ENCODE results near the gene PTGS2.
A peak's percentile ranks its signal among the peaks of the same experiment; 100 is the strongest.

The PTGS2 gene

DNA sequence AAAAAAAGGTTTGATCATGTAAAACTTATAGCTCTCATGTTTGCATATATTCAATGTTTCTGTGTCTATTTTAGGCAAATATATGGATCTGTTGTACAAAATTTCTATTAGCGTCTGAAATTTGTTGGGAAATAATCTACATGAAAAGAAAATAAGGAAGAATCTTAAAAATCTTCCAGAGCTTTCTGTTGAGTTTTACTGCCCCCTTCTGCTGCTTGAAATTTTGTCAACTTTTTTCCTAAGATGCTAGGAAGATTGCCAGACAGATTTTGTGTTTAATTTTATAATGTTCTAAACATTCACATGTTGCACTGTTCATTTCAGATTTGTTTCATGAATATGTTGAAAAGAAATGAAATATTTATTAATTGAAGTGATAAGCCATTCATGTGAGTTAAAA lies 2.5 kb upstream of the PTGS2 start:
- peak overlapping the region; percentile 54; the same call in 1 of the 2 replicates for H3K4me3 ChIP-seq (replicated peaks; ENCODE audit: low read depth, low read length)
- TF ChIP-seq CTCF (IDR thresholded peaks at IDR 0.05; ENCODE audit: low read depth, low read length, missing control alignments): peak; percentile 12
- no peak for DNase-seq (ENCODE audit: extremely low read depth, low read depth)

- H3K4me3 ChIP-seq (replicated peaks; ENCODE audit: low read depth, low read length): peak overlapping the region; percentile 54
Observed at GRCh38 chr1:186681801-186682200, 1.6 kb upstream of the PTGS2 start.

GRCh38 chr1:186681121-186681520 lies 898 bp upstream of the PTGS2 start:
- no peak for TF ChIP-seq CTCF (IDR thresholded peaks at IDR 0.05; ENCODE audit: low read depth, low read length, missing control alignments)
- DNase-seq (ENCODE audit: extremely low read depth, low read depth): no peak
- H3K4me3 ChIP-seq (replicated peaks; ENCODE audit: low read depth, low read length): peak overlapping the region; percentile 54

More at GRCh38 chr1:186681801-186682200, 1.6 kb upstream of the PTGS2 start:
- no peak for TF ChIP-seq CTCF (IDR thresholded peaks at IDR 0.05; ENCODE audit: low read depth, low read length, missing control alignments)
- no peak for DNase-seq (ENCODE audit: extremely low read depth, low read depth)

DNA sequence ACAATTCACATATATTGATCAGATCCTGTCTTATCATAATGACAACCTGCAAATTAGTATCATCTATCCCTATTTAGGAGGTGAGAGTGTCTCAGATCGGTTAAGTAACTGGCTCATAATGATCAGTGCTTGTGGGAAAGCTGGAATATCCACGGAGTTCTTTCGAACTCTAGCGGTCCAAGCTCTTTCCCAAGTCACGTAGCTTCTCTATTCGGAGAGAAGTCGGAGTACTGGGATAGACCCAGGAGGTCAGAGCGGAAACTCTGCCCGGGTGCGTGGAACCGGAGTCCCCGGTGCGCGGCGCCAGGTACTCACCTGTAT lies 339 bp downstream of the PTGS2 start:
- TF ChIP-seq CTCF (IDR thresholded peaks at IDR 0.05; ENCODE audit: low read depth, low read length, missing control alignments): no peak
- peak overlapping the region; percentile 54 for H3K4me3 ChIP-seq (replicated peaks; ENCODE audit: low read depth, low read length)

GRCh38 chr1:186678155-186678554 lies 2.1 kb downstream of the PTGS2 start:
- DNase-seq (ENCODE audit: extremely low read depth, low read depth): no peak
- peak overlapping the region; percentile 54 for H3K4me3 ChIP-seq (replicated peaks; ENCODE audit: low read depth, low read length)
- no peak for TF ChIP-seq CTCF (IDR thresholded peaks at IDR 0.05; ENCODE audit: low read depth, low read length, missing control alignments)

More for the DNA sequence above, 339 bp downstream of the PTGS2 start:
- DNase-seq (ENCODE audit: extremely low read depth, low read depth): no peak

GRCh38 chr1:186672596-186672995 lies 7.6 kb downstream of the PTGS2 start:
- no peak for DNase-seq (ENCODE audit: extremely low read depth, low read depth)
- no peak overlapping the region for H3K4me3 ChIP-seq (replicated peaks; ENCODE audit: low read depth, low read length)
- TF ChIP-seq CTCF (IDR thresholded peaks at IDR 0.05; ENCODE audit: low read depth, low read length, missing control alignments): no peak

DNA sequence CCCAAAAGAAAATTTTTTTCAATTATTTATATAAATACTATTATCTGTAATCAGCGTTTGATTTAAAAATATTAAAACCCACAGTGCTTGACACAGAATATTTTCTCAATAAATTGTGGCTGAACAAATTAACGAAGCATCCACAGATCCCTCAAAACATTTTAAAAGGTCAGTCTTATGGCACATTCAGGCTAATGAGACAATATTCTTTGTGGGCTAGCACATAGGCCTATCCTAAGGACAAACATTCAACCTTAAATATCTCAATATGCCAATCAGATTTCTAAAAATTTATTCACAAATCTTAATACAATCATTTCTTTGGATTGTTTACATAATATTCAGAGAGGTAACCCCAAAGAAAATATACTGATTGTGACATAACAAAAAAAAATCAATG lies 8.1 kb downstream of the PTGS2 start:
- TF ChIP-seq CTCF (IDR thresholded peaks at IDR 0.05; ENCODE audit: low read depth, low read length, missing control alignments): no peak
- no peak for DNase-seq (ENCODE audit: extremely low read depth, low read depth)
- no peak overlapping the region for H3K4me3 ChIP-seq (replicated peaks; ENCODE audit: low read depth, low read length)

All from HFF-Myc (cell line).